SU-DHL-6 (cell line): ENCODE measurements around the gene EEF2KMT.

ENCODE experiments used
- CTCF ChIP-seq: fragments of 200-600 bp; sonication (generic); IDR thresholded peaks from one replicate; pipeline ENCODE4 v1.5.1; 2017; ENCODE audit warnings: antibody characterized with exemption, mild to moderate bottlenecking, low read length, moderate library complexity; ENCODE audit not compliant: insufficient read depth, poor library complexity, severe bottlenecking
- EZH2phosphoT487 ChIP-seq: fragments of 200-600 bp; sonication (generic), shearing (Covaris generic); conservative IDR thresholded peaks from 2 replicates; pipeline ENCODE4 v1.6.1; 2018; ENCODE audit warnings: mild to moderate bottlenecking, antibody characterized with exemption, low read length, moderate library complexity, mixed read lengths

- no peak for TF ChIP-seq CTCF
- no peak for TF ChIP-seq EZH2phosphoT487
These were observed 26.3 kb downstream of the EEF2KMT start for GRCh38 chr16:5071341-5071680.
